Panc1 (cell line): ENCODE results near the gene ICAM4.

Experiments
- CTCF ChIP-seq: fragments of 450-650 bp; IDR thresholded peaks from 2 replicates; pipeline ENCODE4 v1.5.1; 2017; ENCODE audit warnings: mild to moderate bottlenecking
- POLR2AphosphoS5 ChIP-seq: IDR thresholded peaks from 2 replicates; pipeline ENCODE4 v1.6.1; 2012; ENCODE audit warnings: mild to moderate bottlenecking, low read depth, low read length, moderate library complexity
- SIN3A ChIP-seq: IDR thresholded peaks from 2 replicates; pipeline ENCODE4 v1.6.1; 2012; ENCODE audit warnings: low read depth, mild to moderate bottlenecking, low read length, moderate library complexity, borderline replicate concordance; ENCODE audit not compliant: insufficient read depth
- TCF7L2 ChIP-seq: IDR thresholded peaks from 2 replicates; pipeline ENCODE4 v1.6.1; 2011; ENCODE audit warnings: mild to moderate bottlenecking, low read depth, low read length, inconsistent platforms
- TF ChIP-seq, protein P1 (sequence below), 2 experiments: IDR thresholded peaks; 2 replicates each; pipeline ENCODE4 v1.6.1; 2011 to 2012; ENCODE audit warnings: low read depth in 2 of 2, control low read depth in 1 of 2, low read length in 1 of 2, mild to moderate bottlenecking in 1 of 2, moderate library complexity in 1 of 2; ENCODE audit not compliant: insufficient read depth in 1 of 2

DNA sequence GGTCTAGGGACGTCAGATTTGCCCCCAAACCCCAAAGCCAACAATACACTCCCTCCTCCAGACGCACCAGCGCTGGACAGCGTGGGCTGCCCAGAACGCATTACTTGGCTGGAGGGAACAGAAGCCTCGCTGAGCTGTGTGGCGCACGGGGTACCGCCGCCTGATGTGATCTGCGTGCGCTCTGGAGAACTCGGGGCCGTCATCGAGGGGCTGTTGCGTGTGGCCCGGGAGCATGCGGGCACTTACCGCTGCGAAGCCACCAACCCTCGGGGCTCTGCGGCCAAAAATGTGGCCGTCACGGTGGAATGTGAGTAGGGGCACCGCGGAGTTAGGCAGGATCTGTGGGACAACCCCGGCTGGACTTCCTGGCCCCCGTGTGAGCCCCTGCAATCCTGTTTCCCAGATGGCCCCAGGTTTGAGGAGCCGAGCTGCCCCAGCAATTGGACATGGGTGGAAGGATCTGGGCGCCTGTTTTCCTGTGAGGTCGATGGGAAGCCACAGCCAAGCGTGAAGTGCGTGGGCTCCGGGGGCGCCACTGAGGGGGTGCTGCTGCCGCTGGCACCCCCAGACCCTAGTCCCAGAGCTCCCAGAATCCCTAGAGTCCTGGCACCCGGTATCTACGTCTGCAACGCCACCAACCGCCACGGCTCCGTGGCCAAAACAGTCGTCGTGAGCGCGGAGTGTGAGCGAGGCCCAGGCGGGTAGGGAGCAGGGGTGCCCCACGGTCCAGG, 7.0 kb downstream of the ICAM4 start:
- TF ChIP-seq TCF7L2 (no peak), CTCF (no peak), POLR2AphosphoS5 (no peak), SIN3A (no peak)
- TF ChIP-seq, protein P1, sequence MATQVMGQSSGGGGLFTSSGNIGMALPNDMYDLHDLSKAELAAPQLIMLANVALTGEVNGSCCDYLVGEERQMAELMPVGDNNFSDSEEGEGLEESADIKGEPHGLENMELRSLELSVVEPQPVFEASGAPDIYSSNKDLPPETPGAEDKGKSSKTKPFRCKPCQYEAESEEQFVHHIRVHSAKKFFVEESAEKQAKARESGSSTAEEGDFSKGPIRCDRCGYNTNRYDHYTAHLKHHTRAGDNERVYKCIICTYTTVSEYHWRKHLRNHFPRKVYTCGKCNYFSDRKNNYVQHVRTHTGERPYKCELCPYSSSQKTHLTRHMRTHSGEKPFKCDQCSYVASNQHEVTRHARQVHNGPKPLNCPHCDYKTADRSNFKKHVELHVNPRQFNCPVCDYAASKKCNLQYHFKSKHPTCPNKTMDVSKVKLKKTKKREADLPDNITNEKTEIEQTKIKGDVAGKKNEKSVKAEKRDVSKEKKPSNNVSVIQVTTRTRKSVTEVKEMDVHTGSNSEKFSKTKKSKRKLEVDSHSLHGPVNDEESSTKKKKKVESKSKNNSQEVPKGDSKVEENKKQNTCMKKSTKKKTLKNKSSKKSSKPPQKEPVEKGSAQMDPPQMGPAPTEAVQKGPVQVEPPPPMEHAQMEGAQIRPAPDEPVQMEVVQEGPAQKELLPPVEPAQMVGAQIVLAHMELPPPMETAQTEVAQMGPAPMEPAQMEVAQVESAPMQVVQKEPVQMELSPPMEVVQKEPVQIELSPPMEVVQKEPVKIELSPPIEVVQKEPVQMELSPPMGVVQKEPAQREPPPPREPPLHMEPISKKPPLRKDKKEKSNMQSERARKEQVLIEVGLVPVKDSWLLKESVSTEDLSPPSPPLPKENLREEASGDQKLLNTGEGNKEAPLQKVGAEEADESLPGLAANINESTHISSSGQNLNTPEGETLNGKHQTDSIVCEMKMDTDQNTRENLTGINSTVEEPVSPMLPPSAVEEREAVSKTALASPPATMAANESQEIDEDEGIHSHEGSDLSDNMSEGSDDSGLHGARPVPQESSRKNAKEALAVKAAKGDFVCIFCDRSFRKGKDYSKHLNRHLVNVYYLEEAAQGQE (IDR thresholded peaks at IDR 0.05; ENCODE audit: insufficient read depth in 1 of 2, low read depth in 2 of 2, low read length in 1 of 2): no peak
